ENCODE results near the gene KLF16. TPM values are rescaled to one million over a fixed set of nuclear protein-coding genes. Genes with fewer than 3 reads are reported as not detected.

Gene KLF16
- total RNA-seq, 1 experiment from 2014 or later: 45.5 TPM

GRCh38 chr19:1856698-1857603, 6.4 kb downstream of the KLF16 start:
- Mint-ChIP-seq H3K36me3 (ENCODE audit: insufficient read depth, unreplicated experiment) (no peaks in the 10 kb centered on the region), H3K4me1 (ENCODE audit: insufficient read depth, unreplicated experiment) (peaks cover 10% of the 10 kb centered on the region), H3K27ac (ENCODE audit: low read depth, unreplicated experiment) (no peak overlapping the region), H3K4me3 (ENCODE audit: unreplicated experiment) (peak overlapping the region; percentile 44), H3K9me3 (ENCODE audit: unreplicated experiment) (no peaks in the 10 kb centered on the region), H3K27me3 (ENCODE audit: insufficient read depth, unreplicated experiment) (no peaks in the 10 kb centered on the region)
- ChIA-PET POLR2A (interaction anchor here (0.6 to 2.7 kb wide), 7 partner anchors 8 to 234 kb away, joined by 3 to 11 read pairs (median 4); no protein-coding TSS in a partner anchor), CTCF (interaction anchor here (1.0 to 1.5 kb wide), 3 partner anchors 10 to 608 kb away, joined by 3 to 4 read pairs (median 3); no protein-coding TSS in a partner anchor)
- intact Hi-C loops (cut with micrococcal nuclease): no loop called here
- TF ChIP-seq CTCF (IDR thresholded peaks at IDR 0.05; ENCODE audit: unreplicated experiment): no peak
- DNase-seq (ENCODE audit: unreplicated experiment): peak; percentile 85
- no TSS peak for BruUV-seq (replicated peaks)

- ChIA-PET POLR2A (interaction anchor here (0.7 to 2.7 kb wide), 3 partner anchors 8 to 28 kb away, joined by 4 to 9 read pairs (median 5); no protein-coding TSS in a partner anchor), CTCF (interaction anchor here (0.6 kb wide), 1 partner anchor 1103 kb away, joined by 4 read pairs; no protein-coding TSS in a partner anchor)
- no peak overlapping the region for H3K27ac Mint-ChIP-seq (ENCODE audit: low read depth, unreplicated experiment)
- peaks cover under 1% of the 10 kb centered on the region for H3K36me3 Mint-ChIP-seq (ENCODE audit: insufficient read depth, unreplicated experiment)
- no peak for TF ChIP-seq CTCF (IDR thresholded peaks at IDR 0.05; ENCODE audit: unreplicated experiment)
- no TSS peak for BruUV-seq (replicated peaks)
- H3K9me3 Mint-ChIP-seq (ENCODE audit: unreplicated experiment): no peaks in the 10 kb centered on the region
- DNase-seq (ENCODE audit: unreplicated experiment): no peak
- peaks cover 10% of the 10 kb centered on the region for H3K4me1 Mint-ChIP-seq (ENCODE audit: insufficient read depth, unreplicated experiment)
- peak overlapping the region; percentile 35 for H3K4me3 Mint-ChIP-seq (ENCODE audit: unreplicated experiment)
- intact Hi-C loops (cut with micrococcal nuclease): no loop called here
- H3K27me3 Mint-ChIP-seq (ENCODE audit: insufficient read depth, unreplicated experiment): no peaks in the 10 kb centered on the region
These were observed 7.1 kb downstream of the KLF16 start for GRCh38 chr19:1856345-1856697.

GRCh38 chr19:1855828-1856255, 7.5 kb downstream of the KLF16 start:
- H3K4me1 Mint-ChIP-seq (ENCODE audit: insufficient read depth, unreplicated experiment): peaks cover 10% of the 10 kb centered on the region
- no peaks in the 10 kb centered on the region for H3K27me3 Mint-ChIP-seq (ENCODE audit: insufficient read depth, unreplicated experiment)
- H3K4me3 Mint-ChIP-seq (ENCODE audit: unreplicated experiment): peak overlapping the region; percentile 71
- H3K27ac Mint-ChIP-seq (ENCODE audit: low read depth, unreplicated experiment): no peak overlapping the region
- no peak for DNase-seq (ENCODE audit: unreplicated experiment)
- peaks cover 5% of the 10 kb centered on the region for H3K36me3 Mint-ChIP-seq (ENCODE audit: insufficient read depth, unreplicated experiment)
- H3K9me3 Mint-ChIP-seq (ENCODE audit: unreplicated experiment): no peaks in the 10 kb centered on the region
- no peak for TF ChIP-seq CTCF (IDR thresholded peaks at IDR 0.05; ENCODE audit: unreplicated experiment)
- no TSS peak for BruUV-seq (replicated peaks)
- ChIA-PET POLR2A (interaction anchor here (0.6 to 2.7 kb wide), 11 partner anchors 9 to 775 kb away, joined by 3 to 10 read pairs (median 4); no protein-coding TSS in a partner anchor), CTCF (interaction anchor here (0.6 kb wide), 2 partner anchors 74 to 1103 kb away, joined by 3 to 4 read pairs; no protein-coding TSS in a partner anchor)
- intact Hi-C loops (cut with micrococcal nuclease): no loop called here
